ENCODE data around the gene PCNP. TPM values are rescaled to one million over a fixed set of nuclear protein-coding genes. Genes with fewer than 3 reads are reported as not detected.

PCNP gene, protein sequence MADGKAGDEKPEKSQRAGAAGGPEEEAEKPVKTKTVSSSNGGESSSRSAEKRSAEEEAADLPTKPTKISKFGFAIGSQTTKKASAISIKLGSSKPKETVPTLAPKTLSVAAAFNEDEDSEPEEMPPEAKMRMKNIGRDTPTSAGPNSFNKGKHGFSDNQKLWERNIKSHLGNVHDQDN
- 102 to 131 TPM (median 111 TPM) in 5 replicates for total RNA-seq (2022; extraction: Qiagen RNA extraction)

DNA sequence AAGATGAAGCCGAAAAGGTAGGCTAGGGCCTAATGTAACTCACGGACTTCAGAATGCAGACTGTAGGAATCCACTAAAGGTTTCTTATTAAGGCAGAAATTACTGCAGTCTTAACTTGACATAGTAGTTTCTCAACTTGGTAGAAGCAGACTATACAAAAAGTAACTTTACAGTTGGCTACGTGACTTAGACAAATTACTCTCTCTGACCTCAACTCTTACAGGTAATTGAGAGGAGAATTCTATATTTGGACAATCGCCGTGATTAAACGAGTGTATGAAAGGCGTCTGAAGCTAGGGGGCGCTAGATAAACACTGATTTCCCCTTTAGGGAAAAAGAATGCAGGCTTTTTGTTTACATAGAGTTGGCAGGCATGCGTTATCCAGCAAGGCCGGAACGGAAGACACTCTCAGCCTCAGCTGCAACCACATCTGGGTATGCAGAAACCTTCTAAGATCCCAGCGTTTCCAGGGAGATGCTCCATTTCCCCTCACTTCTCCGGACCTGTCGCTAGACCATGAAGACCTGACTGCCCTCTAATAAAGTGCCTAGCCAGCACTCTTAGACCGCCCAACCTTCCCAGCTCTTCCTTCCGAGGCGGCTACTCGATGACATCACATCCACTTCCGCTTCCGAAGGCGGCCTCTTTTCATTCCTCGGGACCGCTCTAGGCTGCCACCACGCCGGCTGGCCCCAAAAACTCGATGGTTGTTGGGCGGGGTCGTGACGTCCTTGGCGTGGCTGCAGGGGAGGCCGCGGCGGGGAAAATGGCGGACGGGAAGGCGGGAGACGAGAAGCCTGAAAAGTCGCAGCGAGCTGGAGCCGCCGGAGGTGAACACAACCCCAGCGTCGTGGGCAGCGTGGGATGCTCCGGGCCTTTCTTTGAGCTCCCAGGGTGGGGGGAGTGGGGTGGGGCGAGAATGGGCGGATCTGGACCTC lies at the start of gene PCNP:
TSS of gene PCNP (plus strand) at position 732 of the 939 bp plus-strand sequence. CDS start at position 768, 36 bp downstream.

GRCh38 chr3:101561630-101562328 lies 12.2 kb upstream of the PCNP start, which contains the start of gene TRMT10C:
TRMT10C (plus strand) TSS chr3:101561868; CDS start chr3:101564782, 2,914 bp downstream.

Other genes starting within 250 kb of the PCNP start
- 1.6 to 3.0 TPM (median 2.4 TPM) in 5 replicates for gene SENP7, start 61.0 kb upstream of the PCNP start, total RNA-seq (2022; extraction: Qiagen RNA extraction)
- 28.5 to 35.2 TPM (median 30.3 TPM) in 5 replicates for gene TRMT10C, start 12.3 kb upstream of the PCNP start, total RNA-seq (2022; extraction: Qiagen RNA extraction)
- gene ZBTB11, start 103.0 kb downstream of the PCNP start, total RNA-seq (2022; extraction: Qiagen RNA extraction), result 7.6 to 12.1 TPM (median 10.9 TPM) in 5 replicates
- 1,454 to 2,292 TPM (median 1,513 TPM) in 5 replicates for gene RPL24, start 112.5 kb downstream of the PCNP start, total RNA-seq (2022; extraction: Qiagen RNA extraction)
- gene CEP97, start 150.4 kb downstream of the PCNP start, total RNA-seq (2022; extraction: Qiagen RNA extraction), result 3.3 to 6.4 TPM (median 5.2 TPM) in 5 replicates
- 17.3 to 23.2 TPM (median 21.2 TPM) in 5 replicates for gene NXPE3, start 205.0 kb downstream of the PCNP start, total RNA-seq (2022; extraction: Qiagen RNA extraction)

All from A549 treated with dexamethasone at 1 μM for 4 hours (cell line).